ENCODE measurements around the gene ODAD4.
"Not testable (repeated sequence)": the region's sequence is repeated elsewhere in the genome, so short reads cannot be mapped to it uniquely, and the experiment has no call there.

ODAD4 gene

DNA sequence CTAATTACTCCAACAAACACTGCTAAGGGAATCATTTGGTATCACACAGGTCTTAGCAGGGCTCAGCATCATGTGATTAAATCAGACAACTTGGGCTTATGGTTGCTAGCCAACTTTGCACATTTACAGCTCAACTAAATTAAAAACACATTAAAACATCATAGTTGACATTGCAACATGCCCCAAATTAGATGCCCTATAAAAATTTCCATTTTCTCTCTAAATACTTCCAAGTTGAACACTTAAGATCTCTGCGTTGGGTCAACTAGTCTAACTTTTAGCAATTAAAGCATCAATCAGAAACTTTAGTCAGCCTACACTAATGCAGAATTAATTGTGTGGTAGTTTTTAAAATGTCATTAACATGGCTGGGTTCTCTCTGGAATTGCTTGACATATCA lies 74.7 kb downstream of the ODAD4 start:
- no peak for DNase-seq

DNA sequence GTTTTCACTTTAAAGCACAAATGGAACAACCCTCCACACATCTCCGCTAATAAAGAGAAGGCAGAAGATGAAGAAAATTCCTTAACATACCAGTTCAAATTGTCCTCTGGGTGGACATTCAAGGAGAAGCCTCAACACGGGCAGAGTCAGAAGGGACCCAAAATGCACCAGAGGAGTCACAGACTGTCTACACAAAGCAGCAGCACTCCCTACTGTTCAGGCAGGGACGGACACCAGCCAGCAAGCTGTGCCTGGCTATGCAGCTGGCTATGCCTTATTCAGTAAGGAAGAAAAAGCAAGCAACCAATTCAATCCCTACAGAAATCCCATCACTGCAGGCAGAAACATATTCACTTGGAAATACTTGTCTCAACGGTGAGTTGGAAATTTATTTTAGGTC lies 78.8 kb downstream of the ODAD4 start:
- no peak for DNase-seq

DNA sequence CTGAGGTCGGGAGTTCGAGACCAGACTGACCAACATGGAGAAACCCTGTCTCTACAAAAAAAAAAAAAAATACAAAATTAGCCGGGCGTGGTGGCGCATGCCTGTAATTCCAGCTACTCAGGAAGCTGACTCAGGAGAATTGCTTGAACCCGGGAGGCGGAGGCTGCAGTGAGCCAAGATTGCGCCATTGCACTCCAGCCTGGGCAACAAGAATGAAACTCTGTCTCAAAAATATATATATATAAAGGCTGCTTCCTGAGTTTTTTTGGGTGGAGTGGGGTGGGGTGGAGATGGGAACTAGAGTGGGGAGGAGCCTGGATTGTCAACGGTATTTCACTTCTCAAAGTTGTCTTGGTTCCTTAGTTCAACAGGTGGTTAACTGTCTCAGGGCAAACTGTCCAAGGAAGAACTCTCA lies 79.9 kb downstream of the ODAD4 start:
- not testable (repeated sequence) for DNase-seq

DNA sequence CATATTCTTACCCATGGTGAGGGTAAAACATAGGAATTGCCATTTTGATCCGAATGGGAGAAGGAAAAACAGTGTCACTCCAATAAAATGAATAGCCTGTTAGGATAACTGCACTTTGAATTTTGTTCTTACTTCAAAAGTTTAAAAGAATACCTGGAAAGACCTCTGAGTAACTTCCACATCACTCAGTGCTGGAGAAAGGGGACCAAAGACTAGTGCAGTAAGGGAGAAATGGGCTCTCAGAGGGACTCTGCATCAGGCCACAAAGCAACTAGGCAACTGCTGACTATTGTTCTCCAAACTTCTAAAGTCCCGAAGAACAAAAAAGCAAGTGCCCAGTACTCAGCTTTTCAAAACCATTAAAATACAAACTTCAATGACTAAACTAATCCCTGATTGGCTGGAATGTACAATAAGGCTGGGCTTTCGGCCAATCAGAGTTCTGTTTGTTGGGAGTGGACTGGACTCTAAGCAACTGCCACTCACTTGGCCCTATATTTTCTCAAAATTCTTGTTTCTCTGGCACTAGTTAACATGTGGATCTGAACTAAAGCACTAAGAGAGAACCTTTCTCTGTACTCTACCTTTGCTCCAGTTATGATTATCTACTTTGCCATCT lies 80.6 kb downstream of the ODAD4 start:
- DNase-seq, result no peak

DNA sequence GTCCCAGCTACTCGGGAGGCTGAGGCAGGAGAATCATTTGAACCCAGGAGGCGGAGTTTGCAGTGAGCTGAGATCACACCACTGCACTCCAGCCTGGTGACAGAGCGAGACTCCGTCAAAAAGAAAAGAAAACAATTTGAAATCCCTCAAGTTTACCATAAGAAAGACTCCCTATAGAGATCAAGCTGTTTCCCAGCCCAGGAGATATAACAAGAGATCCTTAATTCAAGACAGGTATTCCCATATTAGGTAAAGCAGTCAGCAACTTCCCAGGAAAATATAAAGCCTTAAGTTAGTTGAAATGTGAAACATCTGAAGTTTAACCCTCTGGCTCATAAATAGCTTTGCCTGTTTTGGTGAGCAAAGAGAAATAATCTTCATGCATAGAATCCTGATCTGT lies 81.9 kb downstream of the ODAD4 start:
- not testable (repeated sequence) for DNase-seq

DNA sequence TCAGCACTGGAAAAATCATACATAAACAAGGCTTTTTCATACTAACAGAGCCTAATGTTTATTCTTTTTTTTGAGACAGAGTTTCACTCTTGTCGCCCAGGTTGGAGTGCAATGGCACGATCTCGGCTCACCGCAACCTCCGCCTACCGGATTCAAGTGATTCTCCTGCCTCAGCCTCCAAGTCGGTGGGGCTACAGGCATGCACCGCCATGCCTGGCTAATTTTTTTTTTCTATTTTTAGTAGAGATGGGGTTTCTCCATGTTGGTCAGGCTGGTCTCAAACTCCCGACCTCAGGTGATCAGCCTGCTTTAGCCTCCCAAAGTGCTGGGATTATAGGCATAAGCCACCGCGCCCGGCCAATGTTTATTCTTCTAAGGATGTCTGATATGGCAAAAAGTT lies 83.3 kb downstream of the ODAD4 start:
- not testable (repeated sequence) for DNase-seq

Measured in NCI-H1694 treated with DMSO at 0.1 percent for 48 hours (cell line).